ENCODE results near the gene FASTKD2. TPM values are rescaled to one million over a fixed set of nuclear protein-coding genes. Genes with fewer than 3 reads are reported as not detected.
A peak's percentile ranks its signal among the peaks of the same experiment; 100 is the strongest.

FASTKD2 gene
- total RNA-seq (2022), result 31.5 and 31.9 TPM in 2 replicates
- percentile 93 among the genes with signal in this experiment for Bru-seq, nascent RNA
- BruChase-seq, experiment 1, labeled RNA remaining after a 6-hour chase, result percentile 86 among the genes with signal in this experiment
- percentile 90 among the genes with signal in this experiment for BruChase-seq, experiment 2, labeled RNA remaining after a 2-hour chase
- long read RNA-seq, transcript FASTKD2-202 (12 exons, 2,586 nt), result major isoform, 30 of 63 reads
- long read RNA-seq, transcript FASTKD2-201 (12 exons, 3,188 nt), result minor isoform, 23 of 63 reads
- long read RNA-seq, partial matches to known transcripts, result 0 of 63 reads
- long read RNA-seq, other reads (novel, unspliced or antisense), result 9 of 63 reads

GRCh38 chr2:206765242-206766056, at the start of gene FASTKD2, which contains the start of gene MDH1B:
TSS of gene FASTKD2 (plus strand) at chr2:206765606. CDS start at chr2:206766694, 1,088 bp downstream.
TSS of gene MDH1B (minus strand) at chr2:206765328. CDS start at chr2:206765271, 57 bp downstream.
- Mint-ChIP-seq H3K9me3 (ENCODE audit: low read depth, unreplicated experiment) (no peaks in the 10 kb centered on the region), H3K27ac (ENCODE audit: unreplicated experiment) (peak within 1 kb of the TSS; percentile 94), H3K4me1 (ENCODE audit: low read depth, unreplicated experiment) (peaks cover 22% of the 10 kb centered on the region), H3K27me3 (ENCODE audit: unreplicated experiment) (no peaks in the 10 kb centered on the region), H3K36me3 (ENCODE audit: insufficient read depth, unreplicated experiment) (peaks cover 33% of the 10 kb centered on the region), H3K4me3 (ENCODE audit: low read depth, unreplicated experiment) (peak within 1 kb of the TSS; percentile 77)
- CTCF ChIA-PET, result no interaction called here
- BruUV-seq (replicated peaks), result TSS peak; percentile 88
- TF ChIP-seq CTCF (IDR thresholded peaks at IDR 0.05; ENCODE audit: unreplicated experiment), result no peak
- intact Hi-C loops (cut with micrococcal nuclease; ENCODE audit: unreplicated experiment), result loop anchor here (5.0 kb wide), 1 partner anchor 208 kb away; no protein-coding TSS in a partner anchor
- DNase-seq, result peak; percentile 79

- intact Hi-C loops (cut with micrococcal nuclease; ENCODE audit: unreplicated experiment), result no loop called here
- DNase-seq, result no peak
- Mint-ChIP-seq H3K27ac (ENCODE audit: unreplicated experiment) (no peak overlapping the region), H3K27me3 (ENCODE audit: unreplicated experiment) (peaks cover 13% of the 10 kb centered on the region), H3K4me1 (ENCODE audit: low read depth, unreplicated experiment) (peaks cover 11% of the 10 kb centered on the region), H3K4me3 (ENCODE audit: low read depth, unreplicated experiment) (no peak overlapping the region), H3K36me3 (ENCODE audit: insufficient read depth, unreplicated experiment) (no peaks in the 10 kb centered on the region), H3K9me3 (ENCODE audit: low read depth, unreplicated experiment) (no peaks in the 10 kb centered on the region)
- no peak for TF ChIP-seq CTCF (IDR thresholded peaks at IDR 0.05; ENCODE audit: unreplicated experiment)
- BruUV-seq (replicated peaks), result no TSS peak
- CTCF ChIA-PET, result no interaction called here
Measured at GRCh38 chr2:206716623-206717022, 48.8 kb upstream of the FASTKD2 start.

GRCh38 chr2:206718296-206718695, 47.1 kb upstream of the FASTKD2 start, which contains the start of gene DYTN:
TSS of gene DYTN (minus strand) at chr2:206718396. CDS start at chr2:206718279, 117 bp downstream.
- H3K27me3 Mint-ChIP-seq (ENCODE audit: unreplicated experiment), result peaks cover 13% of the 10 kb centered on the region
- intact Hi-C loops (cut with micrococcal nuclease; ENCODE audit: unreplicated experiment), result no loop called here
- H3K4me1 Mint-ChIP-seq (ENCODE audit: low read depth, unreplicated experiment), result peaks cover 8% of the 10 kb centered on the region
- no peak within 1 kb of the TSS for H3K4me3 Mint-ChIP-seq (ENCODE audit: low read depth, unreplicated experiment)
- no peak within 1 kb of the TSS for H3K27ac Mint-ChIP-seq (ENCODE audit: unreplicated experiment)
- DNase-seq, result no peak
- no TSS peak for BruUV-seq (replicated peaks)
- TF ChIP-seq CTCF (IDR thresholded peaks at IDR 0.05; ENCODE audit: unreplicated experiment), result no peak
- H3K9me3 Mint-ChIP-seq (ENCODE audit: low read depth, unreplicated experiment), result peaks cover 3% of the 10 kb centered on the region
- CTCF ChIA-PET, result interaction anchor here (1.9 kb wide), 1 partner anchor 11 kb away, joined by 5 read pairs; no protein-coding TSS in a partner anchor
- no peaks in the 10 kb centered on the region for H3K36me3 Mint-ChIP-seq (ENCODE audit: insufficient read depth, unreplicated experiment)

- no peak for TF ChIP-seq CTCF (IDR thresholded peaks at IDR 0.05; ENCODE audit: unreplicated experiment)
- peaks cover 3% of the 10 kb centered on the region for H3K9me3 Mint-ChIP-seq (ENCODE audit: low read depth, unreplicated experiment)
- no peak for DNase-seq
- intact Hi-C loops (cut with micrococcal nuclease; ENCODE audit: unreplicated experiment), result no loop called here
- no TSS peak for BruUV-seq (replicated peaks)
- H3K27ac Mint-ChIP-seq (ENCODE audit: unreplicated experiment), result no peak overlapping the region
- H3K36me3 Mint-ChIP-seq (ENCODE audit: insufficient read depth, unreplicated experiment), result no peaks in the 10 kb centered on the region
- CTCF ChIA-PET, result no interaction called here
- no peaks in the 10 kb centered on the region for H3K27me3 Mint-ChIP-seq (ENCODE audit: unreplicated experiment)
- H3K4me3 Mint-ChIP-seq (ENCODE audit: low read depth, unreplicated experiment), result no peak overlapping the region
- H3K4me1 Mint-ChIP-seq (ENCODE audit: low read depth, unreplicated experiment), result no peaks in the 10 kb centered on the region
Measured at GRCh38 chr2:206721256-206721920, 44.0 kb upstream of the FASTKD2 start.

Measured in Calu3 (cell line).